Choroid plexus epithelial cell (primary cell): ENCODE measurements around the gene PEX3.
"Not testable (repeated sequence)": the region's sequence is repeated elsewhere in the genome, so short reads cannot be mapped to it uniquely, and the experiment has no call there.

Experiments used
- DNase-seq: peaks from one replicate; pipeline ENCODE4 v3.0.0-alpha.2; 2010; ENCODE audit warnings: low read depth
- H3K4me3 ChIP-seq: 2 replicates; pipeline ENCODE4 v1.5.1; 2011; ENCODE audit warnings: low read depth, mild to moderate bottlenecking, control low read depth, low read length, moderate library complexity
- CTCF ChIP-seq: conservative IDR thresholded peaks from 2 replicates; pipeline ENCODE4 v1.5.1; 2011; ENCODE audit warnings: low read depth, mild to moderate bottlenecking, control low read depth, inconsistent platforms, low read length, moderate library complexity

The PEX3 gene

GRCh38 chr6:143449082-143449713, 1.4 kb upstream of the PEX3 start:
- H3K4me3 ChIP-seq, result peak overlapping the region; percentile 86
- DNase-seq, result peak; percentile 8
- no peak for TF ChIP-seq CTCF

- peak; percentile 57 for DNase-seq
- peak overlapping the region; percentile 86 for H3K4me3 ChIP-seq
- TF ChIP-seq CTCF, result no peak
Measured at GRCh38 chr6:143449714-143450452, 722 bp upstream of the PEX3 start.

- DNase-seq, result peak; percentile 34
- no peak for TF ChIP-seq CTCF
- peak overlapping the region; percentile 86 for H3K4me3 ChIP-seq
Measured at GRCh38 chr6:143451531-143451930, 926 bp downstream of the PEX3 start.

- TF ChIP-seq CTCF, result no peak
- peak; percentile 43 for DNase-seq
- no peak overlapping the region for H3K4me3 ChIP-seq
Measured at GRCh38 chr6:143457563-143458359, 7.2 kb downstream of the PEX3 start.

- no peak overlapping the region for H3K4me3 ChIP-seq
- TF ChIP-seq CTCF, result no peak
- peak; percentile 18 for DNase-seq
Measured at GRCh38 chr6:143465546-143465945, 14.9 kb downstream of the PEX3 start.

- TF ChIP-seq CTCF, result no peak
- H3K4me3 ChIP-seq, result no peak overlapping the region
- DNase-seq, result no peak
Measured at GRCh38 chr6:143468026-143468425, 17.4 kb downstream of the PEX3 start.

- not testable (repeated sequence) for DNase-seq, H3K4me3 ChIP-seq
Measured at GRCh38 chr6:143468823-143469222, 18.2 kb downstream of the PEX3 start.
